GM23248 (cell line): ENCODE measurements around the gene EFS. TPM values are rescaled to one million over a fixed set of nuclear protein-coding genes. Genes with fewer than 3 reads are reported as not detected.

ENCODE experiments used
- DNase-seq: peaks from one replicate; pipeline ENCODE4 v3.0.0-alpha.2; 2015
- H2AFZ ChIP-seq: fragments of 200-600 bp; sonication (generic); 2 replicates; pipeline ENCODE4 v1.6.1; 2016; ENCODE audit warnings: antibody characterized with exemption
- H3F3A ChIP-seq: fragments of 200-600 bp; sonication (generic); 2 replicates; pipeline ENCODE4 v1.6.1; 2016; ENCODE audit warnings: mild to moderate bottlenecking, antibody characterized with exemption, mixed run types; ENCODE audit not compliant: insufficient read depth
- H3K27ac ChIP-seq: fragments of 200-600 bp; sonication (generic); 2 replicates; pipeline ENCODE4 v1.5.1; 2016; ENCODE audit warnings: mild to moderate bottlenecking
- H3K27me3 ChIP-seq: fragments of 200-600 bp; sonication (generic); replicated peaks from 2 replicates; pipeline ENCODE4 v1.6.1; 2016; ENCODE audit warnings: mild to moderate bottlenecking; ENCODE audit not compliant: insufficient read depth
- H3K36me3 ChIP-seq: fragments of 200-600 bp; sonication (generic); 2 replicates; pipeline ENCODE4 v1.6.1; 2016; ENCODE audit warnings: low read depth, mild to moderate bottlenecking
- H3K4me1 ChIP-seq: fragments of 200-600 bp; sonication (generic); 2 replicates; pipeline ENCODE4 v1.6.1; 2016; ENCODE audit warnings: mild to moderate bottlenecking; ENCODE audit not compliant: insufficient read depth
- H3K4me2 ChIP-seq: fragments of 200-600 bp; sonication (generic); one replicate; pipeline ENCODE4 v1.6.1; 2016; ENCODE audit warnings: mild to moderate bottlenecking; ENCODE audit not compliant: unreplicated experiment
- H3K4me3 ChIP-seq: fragments of 200-600 bp; sonication (generic); 2 replicates; pipeline ENCODE4 v1.5.1; 2016; ENCODE audit warnings: mild to moderate bottlenecking
- H3K79me2 ChIP-seq: fragments of 200-600 bp; sonication (generic); 2 replicates; pipeline ENCODE4 v1.6.1; 2016; ENCODE audit warnings: mild to moderate bottlenecking; ENCODE audit not compliant: insufficient read depth
- H3K9ac ChIP-seq: fragments of 200-600 bp; sonication (generic); 2 replicates; pipeline ENCODE4 v1.6.1; 2016; ENCODE audit warnings: mild to moderate bottlenecking
- H3K9me2 ChIP-seq: fragments of 200-600 bp; sonication (generic); 2 replicates; pipeline ENCODE4 v1.6.1; 2016; ENCODE audit warnings: mixed run types, mild to moderate bottlenecking, moderate library complexity; ENCODE audit not compliant: insufficient read depth
- H3K9me3 ChIP-seq: fragments of 200-600 bp; sonication (generic); one replicate; pipeline ENCODE4 v1.6.1; 2017; ENCODE audit warnings: low read depth
- H4K20me1 ChIP-seq: fragments of 200-600 bp; sonication (generic); 2 replicates; pipeline ENCODE4 v1.6.0; 2016; ENCODE audit not compliant: insufficient read depth
- EZH2 ChIP-seq: fragments of 200-600 bp; sonication (generic); IDR thresholded peaks from 2 replicates; pipeline ENCODE4 v1.6.1; 2018; ENCODE audit warnings: antibody characterized with exemption, mild to moderate bottlenecking; ENCODE audit not compliant: insufficient read depth, poor library complexity, severe bottlenecking
- EZH2phosphoT487 ChIP-seq: fragments of 200-600 bp; sonication (generic); IDR thresholded peaks from 2 replicates; pipeline ENCODE4 v1.6.1; 2018; ENCODE audit warnings: antibody characterized with exemption, moderate library complexity, mild to moderate bottlenecking, low read depth; ENCODE audit not compliant: insufficient read depth
- WGBS, 2 experiments: methylation state at CpG; one replicate each; pipeline ENCODE4 v1.1.6; 2015 to 2017; ENCODE audit warnings: low lambda C conversion rate in 2 of 2, low coverage in 1 of 2; ENCODE audit errors: missing lambda C conversion rate in 2 of 2; 5-methylcytosine and 5-hydroxymethylcytosine counted together
- in situ Hi-C: fragments of 300-500 bp; cut with MboI; formaldehyde crosslinking; loops from 2 replicates; pipeline ENCODE4 v1.15.0; 2020
- polyA plus RNA-seq: library from polyadenylated mRNA; unstranded; fragments of >200 nt; fragmentation: Nextera tagmentation; extraction: Ambion mirVana; gene quantifications from 2 replicates; pipeline ENCODE4 v1.2.1, GENCODE V29; 2016
- total RNA-seq: library from RNA; depleted of rRNA; stranded (reverse); fragments of >200 nt; shearing (Covaris generic); gene quantifications from 2 replicates; pipeline ENCODE4 v1.2.3, GENCODE V29; 2014

Gene EFS
- total and polyA plus RNA-seq, 2 experiments from 2014 or later, result 4.2 to 17.3 TPM

DNA sequence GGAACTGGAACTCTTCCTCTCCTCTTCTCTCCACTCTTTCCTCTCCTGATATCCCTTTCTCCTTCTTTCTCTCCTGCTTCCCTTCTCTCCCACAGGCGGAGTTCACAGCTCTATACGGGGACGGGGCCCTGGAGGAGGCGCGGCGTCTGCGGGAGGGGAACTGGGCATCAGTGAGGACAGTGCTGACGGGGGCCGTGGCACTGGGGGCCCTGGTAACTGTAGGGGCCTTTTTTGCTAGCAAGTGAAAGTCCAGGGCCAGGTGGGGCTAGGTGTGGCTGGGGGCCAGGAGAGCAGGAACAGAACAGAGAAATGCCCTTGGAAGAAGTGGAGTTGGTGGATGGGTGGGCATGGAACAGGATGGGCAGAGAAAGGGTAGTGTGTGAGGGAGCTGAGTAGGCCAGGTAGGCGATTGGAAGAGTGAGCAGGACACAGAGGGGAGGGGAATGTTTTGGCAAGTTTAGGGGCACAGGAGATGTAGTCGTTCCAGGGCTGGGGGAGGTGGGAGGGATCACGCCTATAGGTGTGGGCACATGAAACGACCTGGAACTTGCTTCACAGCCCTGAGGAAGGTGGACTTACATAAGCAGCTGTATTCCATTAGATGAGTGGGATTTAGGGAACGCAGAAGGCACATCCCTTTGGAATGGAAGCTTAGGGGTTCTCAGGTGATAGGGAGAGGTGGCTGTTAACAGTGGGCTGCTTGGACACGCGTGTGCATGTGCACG, 56.1 kb downstream of the EFS start:
- 79 to 87% methylated on average over 17 of the region's 17 CpGs for WGBS, 2 experiments
- Histone ChIP-seq H3K4me3 (peak overlapping the region; percentile 98; the same call in 1 of the 2 replicates), H2AFZ (no peak overlapping the region), H3K36me3 (peaks cover 28% of the 10 kb centered on the region), H3F3A (peaks cover 23% of the 10 kb centered on the region; the same call in 1 of the 2 replicates), H3K27ac (no peak overlapping the region), H3K4me1 (peaks cover 22% of the 10 kb centered on the region), H3K4me2 (peak overlapping the region; percentile 100), H3K9me3 (no peaks in the 10 kb centered on the region), H3K79me2 (peaks cover 73% of the 10 kb centered on the region), H4K20me1 (0 out of 2 replicates have a peak, but pooled peaks cover 4% of the 10 kb centered on the region), H3K27me3 (no peaks in the 10 kb centered on the region), H3K9me2 (no peaks in the 10 kb centered on the region), H3K9ac (peak overlapping the region; percentile 97; the same call in 1 of the 2 replicates)
- no peak for DNase-seq
- in situ Hi-C loops, result no loop called here
- no peak for TF ChIP-seq EZH2phosphoT487

- peaks cover 24% of the 10 kb centered on the region for H3K36me3 ChIP-seq
Measured at GRCh38 chr14:23307687-23308644, 57.0 kb downstream of the EFS start.

GRCh38 chr14:23307146-23307530, 57.8 kb downstream of the EFS start:
- H3K4me3 ChIP-seq, result peak overlapping the region; percentile 98
- peaks cover 22% of the 10 kb centered on the region for H3K4me1 ChIP-seq
- peak overlapping the region; percentile 100 for H3K4me2 ChIP-seq
- in situ Hi-C loops, result no loop called here
- TF ChIP-seq EZH2 (no peak), EZH2phosphoT487 (no peak)
- 0 to 1% methylated on average over 5 of the region's 5 CpGs for whole genome bisulfite sequencing, 2 experiments
- no peaks in the 10 kb centered on the region for H3K9me3 ChIP-seq
- peak overlapping the region; percentile 95 for H2AFZ ChIP-seq
- H4K20me1 ChIP-seq, result 0 out of 2 replicates have a peak, but pooled peaks cover 4% of the 10 kb centered on the region
- peaks cover 55% of the 10 kb centered on the region for H3K79me2 ChIP-seq
- peaks cover 11% of the 10 kb centered on the region; the same call in 1 of the 2 replicates for H3F3A ChIP-seq
- peaks cover 20% of the 10 kb centered on the region for H3K36me3 ChIP-seq
- DNase-seq, result no peak
- no peaks in the 10 kb centered on the region for H3K27me3 ChIP-seq
- peak overlapping the region; percentile 85 for H3K27ac ChIP-seq
- no peaks in the 10 kb centered on the region for H3K9me2 ChIP-seq
- H3K9ac ChIP-seq, result peak overlapping the region; percentile 97

More at GRCh38 chr14:23307687-23308644, 57.0 kb downstream of the EFS start:
- DNase-seq, result peak; percentile 60
- TF ChIP-seq EZH2phosphoT487 (no peak), EZH2 (no peak)
- H3K9ac ChIP-seq, result peak overlapping the region; percentile 97
- peak overlapping the region; percentile 85; the same call in 1 of the 2 replicates for H3K27ac ChIP-seq
- no peaks in the 10 kb centered on the region for H3K9me3 ChIP-seq
- no peaks in the 10 kb centered on the region for H3K27me3 ChIP-seq
- peaks cover 22% of the 10 kb centered on the region for H3K4me1 ChIP-seq
- H3K4me3 ChIP-seq, result peak overlapping the region; percentile 98
- peaks cover 64% of the 10 kb centered on the region for H3K79me2 ChIP-seq
- WGBS, 2 experiments, result 74 to 77% methylated on average over 22 of the region's 22 CpGs
- peak overlapping the region; percentile 100 for H3K4me2 ChIP-seq
- in situ Hi-C loops, result no loop called here
- H3K9me2 ChIP-seq, result no peaks in the 10 kb centered on the region
- 0 out of 2 replicates have a peak, but pooled peaks cover 4% of the 10 kb centered on the region for H4K20me1 ChIP-seq
- H3F3A ChIP-seq, result peaks cover 19% of the 10 kb centered on the region; the same call in 1 of the 2 replicates
- H2AFZ ChIP-seq, result no peak overlapping the region
